ENCODE data around the gene FER. TPM values are rescaled to one million over a fixed set of nuclear protein-coding genes. Genes with fewer than 3 reads are reported as not detected.

Gene FER
- total and polyA plus RNA-seq, 12 donors: 1.4 to 21.9 (median 14.9) TPM

- peak in 2 of 8 donors; percentile 47 to 48 for ATAC-seq
- intact Hi-C loops (cut with DNase I): no loop called here
Observed at GRCh38 chr5:109191153-109191558, 443.5 kb downstream of the FER start.

DNA sequence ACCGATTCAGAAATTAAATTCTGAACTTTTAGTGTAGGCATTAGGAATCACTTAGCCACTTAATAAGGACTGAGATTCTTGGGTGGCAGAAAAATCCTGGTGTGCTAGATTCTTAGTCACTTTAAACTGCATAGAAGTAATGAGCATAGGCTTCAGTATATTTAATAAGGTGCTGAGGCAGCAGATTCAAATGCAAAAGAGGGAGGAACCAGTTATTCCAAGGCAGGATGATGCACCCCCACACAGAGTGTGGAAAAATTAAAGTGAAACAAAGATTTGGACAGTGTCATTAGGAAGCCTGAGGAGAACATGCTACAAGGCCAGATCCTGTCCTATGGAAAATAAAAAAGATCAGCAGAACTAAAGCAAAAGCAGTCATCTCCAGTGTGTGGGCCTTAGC is 444.3 kb downstream of the FER start:
- DNase-seq (no peak), ATAC-seq (no peak)
- TF ChIP-seq, protein P1, sequence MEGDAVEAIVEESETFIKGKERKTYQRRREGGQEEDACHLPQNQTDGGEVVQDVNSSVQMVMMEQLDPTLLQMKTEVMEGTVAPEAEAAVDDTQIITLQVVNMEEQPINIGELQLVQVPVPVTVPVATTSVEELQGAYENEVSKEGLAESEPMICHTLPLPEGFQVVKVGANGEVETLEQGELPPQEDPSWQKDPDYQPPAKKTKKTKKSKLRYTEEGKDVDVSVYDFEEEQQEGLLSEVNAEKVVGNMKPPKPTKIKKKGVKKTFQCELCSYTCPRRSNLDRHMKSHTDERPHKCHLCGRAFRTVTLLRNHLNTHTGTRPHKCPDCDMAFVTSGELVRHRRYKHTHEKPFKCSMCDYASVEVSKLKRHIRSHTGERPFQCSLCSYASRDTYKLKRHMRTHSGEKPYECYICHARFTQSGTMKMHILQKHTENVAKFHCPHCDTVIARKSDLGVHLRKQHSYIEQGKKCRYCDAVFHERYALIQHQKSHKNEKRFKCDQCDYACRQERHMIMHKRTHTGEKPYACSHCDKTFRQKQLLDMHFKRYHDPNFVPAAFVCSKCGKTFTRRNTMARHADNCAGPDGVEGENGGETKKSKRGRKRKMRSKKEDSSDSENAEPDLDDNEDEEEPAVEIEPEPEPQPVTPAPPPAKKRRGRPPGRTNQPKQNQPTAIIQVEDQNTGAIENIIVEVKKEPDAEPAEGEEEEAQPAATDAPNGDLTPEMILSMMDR (IDR thresholded peaks at IDR 0.05): no peak
- Histone ChIP-seq H3K9me3 (no peaks in the 10 kb centered on the region), H3K4me3 (no peak overlapping the region), H3K27ac (no peak overlapping the region), H3K4me1 (peaks cover 0 to 13% (median 5%) of the 10 kb centered on the region in 9 donors), H3K36me3 (peaks cover 0 to 25% (median 0%) of the 10 kb centered on the region in 9 donors), H3K27me3 (no peaks in the 10 kb centered on the region)
- WGBS, 2 donors: 96 to 98% methylated on average over 1 of the region's 1 CpG
- intact Hi-C loops (cut with DNase I): no loop called here

More at GRCh38 chr5:109191153-109191558, 443.5 kb downstream of the FER start:
- H3K36me3 ChIP-seq: peaks cover 0 to 32% (median 0%) of the 10 kb centered on the region in 9 donors
- WGBS, 2 donors: 38 to 57% methylated on average over 2 of the region's 2 CpGs
- no peaks in the 10 kb centered on the region for H3K27me3 ChIP-seq
- H3K4me3 ChIP-seq: no peak overlapping the region
- peaks cover 0 to 13% (median 5%) of the 10 kb centered on the region in 9 donors for H3K4me1 ChIP-seq
- TF ChIP-seq, protein P1 (IDR thresholded peaks at IDR 0.05): no peak
- DNase-seq: no peak
- H3K27ac ChIP-seq: no peak overlapping the region
- no peaks in the 10 kb centered on the region for H3K9me3 ChIP-seq

GRCh38 chr5:109192555-109193281 is 445.0 kb downstream of the FER start:
- Histone ChIP-seq H3K27me3 (no peaks in the 10 kb centered on the region), H3K4me3 (no peak overlapping the region), H3K36me3 (peaks cover 0 to 18% (median 0%) of the 10 kb centered on the region in 9 donors), H3K27ac (no peak overlapping the region), H3K4me1 (peaks cover 0 to 13% (median 5%) of the 10 kb centered on the region in 9 donors), H3K9me3 (no peaks in the 10 kb centered on the region)
- DNase-seq (no peak), ATAC-seq (no peak)
- 90% methylated on average over 6 of the region's 6 CpGs for WGBS, 2 donors
- intact Hi-C loops (cut with DNase I): no loop called here
- TF ChIP-seq, protein P1 (IDR thresholded peaks at IDR 0.05): no peak

DNA sequence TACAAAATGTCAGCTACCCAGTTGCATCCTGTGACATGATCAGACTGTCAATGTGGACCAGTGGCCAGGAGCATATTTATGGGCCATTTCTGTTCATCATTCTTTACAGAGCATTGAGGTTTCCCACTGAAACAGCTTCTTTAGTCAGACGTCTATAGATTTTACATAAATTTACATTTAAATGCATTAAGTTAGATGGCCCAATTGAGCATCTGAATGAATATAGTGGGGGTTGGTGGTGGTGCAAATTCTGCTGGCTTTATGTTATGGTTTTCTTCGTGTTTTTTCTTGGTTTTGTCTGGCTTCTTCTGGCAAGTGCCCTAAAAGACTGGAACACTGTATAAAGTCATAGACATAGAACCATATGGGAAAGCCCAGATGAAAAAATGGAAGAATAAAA is 448.0 kb downstream of the FER start:
- Histone ChIP-seq H3K36me3 (no peaks in the 10 kb centered on the region), H3K4me3 (no peak overlapping the region), H3K4me1 (peaks cover 0 to 13% (median 5%) of the 10 kb centered on the region in 9 donors), H3K9me3 (no peaks in the 10 kb centered on the region), H3K27ac (no peak overlapping the region), H3K27me3 (no peaks in the 10 kb centered on the region)
- TF ChIP-seq, protein P1 (IDR thresholded peaks at IDR 0.05): no peak
- WGBS, 2 donors: 82 to 86% methylated on average over 2 of the region's 2 CpGs
- intact Hi-C loops (cut with DNase I): no loop called here
- ATAC-seq (no peak), DNase-seq (no peak)

Data from heart right ventricle (tissue), 16 donors.